Ectodermal cell (in vitro differentiated cells): ENCODE measurements around the gene RDM1.

Experiments
- H3K27ac ChIP-seq: 2 replicates; pipeline ENCODE4 v1.7.0; 2013; ENCODE audit warnings: mild to moderate bottlenecking, low read depth, low read length; ENCODE audit not compliant: insufficient read depth, poor library complexity, severe bottlenecking
- H3K27me3 ChIP-seq: 2 replicates; pipeline ENCODE4 v1.7.0; 2013; ENCODE audit warnings: mild to moderate bottlenecking, low read length; ENCODE audit not compliant: insufficient read depth, control insufficient read depth, poor library complexity, severe bottlenecking
- H3K36me3 ChIP-seq: one replicate; pipeline ENCODE4 v1.7.0; 2013; ENCODE audit warnings: low read length; ENCODE audit not compliant: control insufficient read depth, insufficient read depth
- H3K4me1 ChIP-seq: one replicate; pipeline ENCODE4 v1.7.0; 2013; ENCODE audit warnings: low read length; ENCODE audit not compliant: control insufficient read depth, insufficient read depth
- H3K4me3 ChIP-seq: 2 replicates; pipeline ENCODE4 v1.7.0; 2013; ENCODE audit warnings: low read depth, low read length, control low read depth; ENCODE audit not compliant: insufficient read depth
- H3K9me3 ChIP-seq: 2 replicates; pipeline ENCODE4 v1.7.0; 2013; ENCODE audit warnings: mild to moderate bottlenecking, low read length, moderate library complexity; ENCODE audit not compliant: control insufficient read depth
- WGBS, 2 experiments: methylation state at CpG; one replicate each; pipeline ENCODE4 v1.1.7; 2013; ENCODE audit warnings: missing lambda C conversion rate in 2 of 2; 5-methylcytosine and 5-hydroxymethylcytosine counted together

RDM1 gene

DNA sequence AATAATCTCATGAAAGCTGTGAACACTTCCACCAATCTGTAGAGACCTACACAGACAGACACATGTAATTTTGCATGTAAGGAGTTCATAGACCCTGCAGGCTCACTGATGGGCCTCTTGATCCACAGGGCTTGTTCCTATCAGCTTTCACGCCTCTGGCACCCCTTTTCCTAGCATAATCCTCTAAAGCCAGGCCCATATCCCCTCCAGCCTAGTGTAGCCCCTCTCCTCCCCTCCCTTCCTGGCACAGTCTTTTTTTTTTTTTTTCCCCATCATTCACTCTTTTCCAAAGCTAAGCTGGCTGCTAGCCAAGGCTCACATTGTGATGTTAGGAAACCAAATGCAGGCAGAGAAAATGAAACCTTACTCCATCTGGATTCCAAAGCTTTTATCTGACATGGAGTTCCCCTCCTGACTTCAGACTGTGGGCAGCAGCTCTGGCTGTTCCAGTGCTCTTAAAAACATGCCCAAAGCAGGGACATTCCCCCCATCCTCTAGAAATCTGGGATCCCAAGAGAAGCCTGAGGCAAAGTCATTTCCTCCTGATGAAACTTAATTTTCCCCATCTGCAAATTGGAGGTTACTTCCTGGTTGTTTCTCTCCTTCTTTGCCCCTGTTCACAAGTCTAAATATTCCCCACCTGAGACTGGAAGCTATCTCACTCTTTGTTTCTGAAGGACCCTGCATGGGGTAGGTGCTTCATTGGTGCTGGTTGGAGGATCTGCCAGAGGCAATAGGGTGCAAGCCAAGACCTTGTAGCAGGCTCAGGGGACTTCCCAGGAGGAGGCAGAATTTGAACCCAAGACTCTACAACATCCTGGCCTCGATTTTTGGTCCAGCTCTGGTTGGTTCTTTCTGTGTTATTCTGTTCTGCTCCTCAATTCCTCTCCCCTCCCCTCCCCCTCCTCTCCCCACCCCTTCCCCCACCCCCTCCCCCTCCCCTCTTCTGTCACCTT is 40.5 kb downstream of the RDM1 start:
- 86 to 89% methylated on average over 2 of the region's 2 CpGs for WGBS, 2 experiments
- H3K36me3 ChIP-seq: no peaks in the 10 kb centered on the region
- no peaks in the 10 kb centered on the region for H3K9me3 ChIP-seq
- no peaks in the 10 kb centered on the region for H3K4me1 ChIP-seq
- no peak overlapping the region for H3K27ac ChIP-seq
- no peaks in the 10 kb centered on the region for H3K27me3 ChIP-seq
- no peak overlapping the region for H3K4me3 ChIP-seq

GRCh38 chr17:35889241-35889640 is 41.3 kb downstream of the RDM1 start:
- H3K36me3 ChIP-seq: no peaks in the 10 kb centered on the region
- H3K9me3 ChIP-seq: no peaks in the 10 kb centered on the region
- H3K27ac ChIP-seq: no peak overlapping the region
- no peaks in the 10 kb centered on the region for H3K4me1 ChIP-seq
- whole genome bisulfite sequencing, 2 experiments: 96 to 100% methylated on average over 2 of the region's 2 CpGs
- H3K27me3 ChIP-seq: no peaks in the 10 kb centered on the region
- no peak overlapping the region for H3K4me3 ChIP-seq

GRCh38 chr17:35879773-35880654 is 50.6 kb downstream of the RDM1 start, which contains the start of gene CCL5:
CCL5 (minus strand) TSS chr17:35880360.
- Histone ChIP-seq H3K4me3 (no peak within 1 kb of the TSS), H3K27me3 (no peaks in the 10 kb centered on the region), H3K36me3 (no peaks in the 10 kb centered on the region), H3K27ac (no peak within 1 kb of the TSS), H3K4me1 (no peaks in the 10 kb centered on the region), H3K9me3 (no peaks in the 10 kb centered on the region)
- WGBS, 2 experiments: 89 to 90% methylated on average over 11 of the region's 11 CpGs

DNA sequence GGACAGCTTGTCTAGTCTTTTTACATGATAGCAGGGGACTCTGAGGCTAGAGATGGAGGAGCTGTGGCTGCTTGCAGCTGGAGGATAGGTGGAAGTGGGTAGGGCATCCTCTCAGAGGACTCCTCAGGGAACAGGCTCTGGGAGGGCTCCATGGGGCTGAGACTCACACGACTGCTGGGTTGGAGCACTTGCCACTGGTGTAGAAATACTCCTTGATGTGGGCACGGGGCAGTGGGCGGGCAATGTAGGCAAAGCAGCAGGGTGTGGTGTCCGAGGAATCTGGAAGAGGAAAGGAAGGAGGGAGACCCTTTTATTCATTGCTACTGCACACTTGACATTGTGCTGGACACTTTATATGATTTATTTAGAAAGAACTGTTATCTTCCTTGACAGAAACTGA is 52.2 kb downstream of the RDM1 start:
- Histone ChIP-seq H3K27me3 (no peaks in the 10 kb centered on the region), H3K27ac (no peak overlapping the region), H3K4me3 (no peak overlapping the region), H3K9me3 (no peaks in the 10 kb centered on the region), H3K36me3 (no peaks in the 10 kb centered on the region), H3K4me1 (no peaks in the 10 kb centered on the region)
- 85 to 97% methylated on average over 4 of the region's 4 CpGs for WGBS, 2 experiments

DNA sequence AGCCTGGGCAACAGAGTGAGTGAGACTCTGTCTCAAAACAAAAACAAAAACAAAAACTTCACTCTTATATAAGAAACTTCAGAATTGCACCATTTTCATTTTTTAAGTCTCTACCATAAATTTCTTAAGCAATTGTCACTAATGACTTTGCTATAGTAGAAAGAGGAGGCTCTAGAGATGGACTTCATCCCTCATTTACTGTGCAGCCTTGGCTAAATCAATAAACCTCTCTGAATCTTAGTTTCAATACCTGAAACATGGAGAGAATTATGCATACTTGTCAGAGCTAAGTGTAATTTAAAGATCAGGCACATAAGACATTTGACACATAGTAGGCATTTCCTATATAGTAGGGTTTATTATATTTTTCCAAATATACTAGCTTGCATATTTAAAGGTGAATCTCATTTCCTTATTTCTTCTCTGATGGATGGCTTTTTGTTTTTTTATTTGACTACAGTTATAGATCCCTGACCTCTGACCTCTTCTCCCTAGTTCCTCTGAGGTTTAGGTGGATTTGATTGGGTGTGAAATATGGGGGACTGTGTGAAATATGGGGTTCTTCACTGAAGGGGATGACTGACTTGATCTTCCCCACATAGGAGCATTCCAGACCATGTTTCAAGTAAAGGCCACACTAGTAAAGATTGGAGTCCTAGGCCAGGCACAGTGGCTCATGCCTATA is 53.1 kb downstream of the RDM1 start:
- Histone ChIP-seq H3K36me3 (no peaks in the 10 kb centered on the region), H3K27me3 (no peaks in the 10 kb centered on the region), H3K4me1 (no peaks in the 10 kb centered on the region), H3K9me3 (no peaks in the 10 kb centered on the region), H3K4me3 (no peak overlapping the region), H3K27ac (no peak overlapping the region)

DNA sequence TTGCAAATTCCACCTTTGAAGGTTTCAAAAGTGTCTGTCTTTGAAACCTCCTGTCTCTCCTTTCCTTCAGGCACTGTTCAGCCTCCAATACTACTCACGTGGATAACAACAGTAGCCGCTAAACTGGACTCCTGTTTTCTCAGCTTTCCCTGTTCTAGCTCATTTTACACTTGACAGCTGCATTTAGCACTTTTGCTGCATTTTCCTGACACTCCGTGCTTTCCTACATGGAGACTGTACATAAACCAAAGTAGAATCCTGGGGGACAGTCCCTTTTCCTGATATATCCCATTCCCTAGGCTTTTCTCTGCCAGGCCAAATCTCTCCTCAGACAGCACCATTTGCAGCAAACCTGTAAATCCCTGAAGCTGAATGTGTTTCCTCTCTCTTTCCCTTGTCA is 54.0 kb downstream of the RDM1 start:
- 91 to 94% methylated on average over 3 of the region's 3 CpGs for WGBS, 2 experiments
- Histone ChIP-seq H3K4me3 (no peak overlapping the region), H3K36me3 (no peaks in the 10 kb centered on the region), H3K4me1 (no peaks in the 10 kb centered on the region), H3K9me3 (no peaks in the 10 kb centered on the region), H3K27ac (no peak overlapping the region), H3K27me3 (no peaks in the 10 kb centered on the region)

DNA sequence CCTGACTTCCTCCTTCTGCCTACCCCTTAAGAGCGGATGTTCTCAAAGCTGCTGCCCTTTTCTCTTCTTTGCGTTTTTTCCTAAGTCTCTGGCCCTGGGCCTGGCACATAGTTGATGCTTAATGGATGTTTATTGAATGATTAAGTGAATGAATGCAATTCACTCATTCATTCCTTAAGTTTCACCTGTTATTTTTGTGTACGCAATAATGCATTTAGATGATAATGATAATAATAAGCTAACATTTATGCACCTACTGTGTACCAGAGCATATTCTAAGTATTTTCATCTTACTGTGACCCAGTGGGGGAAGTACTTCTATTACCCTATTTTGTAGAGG is 54.8 kb downstream of the RDM1 start:
- WGBS, 2 experiments: 80 to 100% methylated on average over 1 of the region's 3 CpGs
- Histone ChIP-seq H3K4me3 (no peak overlapping the region), H3K27me3 (no peaks in the 10 kb centered on the region), H3K4me1 (no peaks in the 10 kb centered on the region), H3K9me3 (no peaks in the 10 kb centered on the region), H3K36me3 (no peaks in the 10 kb centered on the region), H3K27ac (no peak overlapping the region)

- no peaks in the 10 kb centered on the region for H3K27me3 ChIP-seq
- no peaks in the 10 kb centered on the region for H3K4me1 ChIP-seq
- 87 to 91% methylated on average over 5 of the region's 5 CpGs for WGBS, 2 experiments
- no peak overlapping the region for H3K4me3 ChIP-seq
- no peaks in the 10 kb centered on the region for H3K9me3 ChIP-seq
- H3K27ac ChIP-seq: no peak overlapping the region
- no peaks in the 10 kb centered on the region for H3K36me3 ChIP-seq
Observed at GRCh38 chr17:35875072-35875799, 55.3 kb downstream of the RDM1 start.

GRCh38 chr17:35872196-35872980 is 58.2 kb downstream of the RDM1 start:
- 92 to 96% methylated on average over 12 of the region's 12 CpGs for WGBS, 2 experiments
- Histone ChIP-seq H3K9me3 (no peaks in the 10 kb centered on the region), H3K4me3 (no peak overlapping the region), H3K27me3 (no peaks in the 10 kb centered on the region), H3K4me1 (no peaks in the 10 kb centered on the region), H3K36me3 (no peaks in the 10 kb centered on the region), H3K27ac (no peak overlapping the region)
